Suprapubic skin (tissue), 4 donors: Measurements from ENCODE around the gene SLC28A1. TPM values are rescaled to one million over a fixed set of nuclear protein-coding genes. Genes with fewer than 3 reads are reported as not detected.
"Not testable (repeated sequence)": the region's sequence is repeated elsewhere in the genome, so short reads cannot be mapped to it uniquely, and the experiment has no call there.

ENCODE experiments used
- DNase-seq, 2 donors: peaks; one replicate each; pipeline ENCODE4 v3.0.0-alpha.2; 2019; ENCODE audit warnings: low spot score in 2 of 2
- H3K27ac ChIP-seq: fragments of 200-600 bp; sonication (generic); one replicate; pipeline ENCODE4 v1.5.1; 2019
- H3K27me3 ChIP-seq: fragments of 200-600 bp; sonication (generic); one replicate; pipeline ENCODE4 v1.5.1; 2019
- H3K36me3 ChIP-seq: fragments of 200-600 bp; sonication (generic); one replicate; pipeline ENCODE4 v1.5.1; 2019
- H3K4me1 ChIP-seq: fragments of 200-600 bp; sonication (generic); one replicate; pipeline ENCODE4 v1.5.1; 2019
- H3K4me3 ChIP-seq: fragments of 200-600 bp; sonication (generic); one replicate; pipeline ENCODE4 v1.5.1; 2019; ENCODE audit warnings: mild to moderate bottlenecking
- H3K9me3 ChIP-seq: fragments of 200-600 bp; sonication (generic); one replicate; pipeline ENCODE4 v1.5.1; 2019
- CTCF ChIP-seq, 2 donors: fragments of 200-600 bp in 1 of 2; fragments of 450-650 bp in 1 of 2; sonication (generic) in 1 of 2; IDR thresholded peaks; one replicate each; pipeline ENCODE4 v1.5.1; 2016 to 2019; ENCODE audit warnings: antibody characterized with exemption in 2 of 2, mild to moderate bottlenecking in 1 of 2, moderate library complexity in 1 of 2
- EP300 ChIP-seq: sonication (generic); formaldehyde crosslinking; IDR thresholded peaks from one replicate; pipeline ENCODE4 v1.6.1; 2017; ENCODE audit warnings: antibody characterized with exemption
- POLR2A ChIP-seq, 2 donors: fragments of 450-650 bp; IDR thresholded peaks; one replicate each; pipeline ENCODE4 v1.6.1; 2017; ENCODE audit warnings: antibody characterized with exemption in 2 of 2, mild to moderate bottlenecking in 2 of 2, moderate library complexity in 2 of 2
- POLR2AphosphoS5 ChIP-seq, 3 donors: sonication (generic); formaldehyde crosslinking; IDR thresholded peaks; one replicate each; pipeline ENCODE4 v1.6.1; 2017; ENCODE audit warnings: antibody characterized with exemption in 3 of 3
- WGBS: methylation state at CpG from one replicate; pipeline ENCODE4 v1.1.5; 2018; 5-methylcytosine and 5-hydroxymethylcytosine counted together
- total RNA-seq, 4 donors: library from RNA; depleted of rRNA; stranded (reverse); fragments of >200 nt; gene quantifications; one replicate each; pipeline ENCODE4 v1.1.0, GENCODE V29; 2016

SLC28A1 gene
- total RNA-seq, 4 donors from 2014 or later = not detected

- WGBS = 82% methylated on average over 4 of the region's 4 CpGs
- no peaks in the 10 kb centered on the region for H3K27me3 ChIP-seq
- H3K27ac ChIP-seq = no peak overlapping the region
- no peak for DNase-seq
- H3K9me3 ChIP-seq = no peaks in the 10 kb centered on the region
- no peaks in the 10 kb centered on the region for H3K36me3 ChIP-seq
- no peak overlapping the region for H3K4me3 ChIP-seq
- H3K4me1 ChIP-seq = peaks cover 15% of the 10 kb centered on the region
- TF ChIP-seq POLR2A (IDR thresholded peaks at IDR 0.05) = no peak
- TF ChIP-seq POLR2AphosphoS5 (IDR thresholded peaks at IDR 0.05) = no peak
- no peak for TF ChIP-seq CTCF (IDR thresholded peaks at IDR 0.05)
- TF ChIP-seq EP300 = no peak
Measured at GRCh38 chr15:84924077-84924731, 39.7 kb downstream of the SLC28A1 start.

- H3K27ac ChIP-seq, H3K9me3 ChIP-seq, H3K27me3 ChIP-seq, H3K36me3 ChIP-seq, DNase-seq, H3K4me3 ChIP-seq: not testable (repeated sequence)
- peaks cover 17% of the 10 kb centered on the region for H3K4me1 ChIP-seq
- 59% methylated on average over 17 of the region's 17 CpGs for WGBS
Measured at GRCh38 chr15:84924821-84925569, 40.5 kb downstream of the SLC28A1 start.

- WGBS = 98% methylated on average over 1 of the region's 1 CpG
- no peak overlapping the region for H3K4me3 ChIP-seq
- no peaks in the 10 kb centered on the region for H3K9me3 ChIP-seq
- TF ChIP-seq CTCF (IDR thresholded peaks at IDR 0.05) (no peak), POLR2AphosphoS5 (IDR thresholded peaks at IDR 0.05) (no peak), EP300 (no peak), POLR2A (IDR thresholded peaks at IDR 0.05) (no peak)
- H3K27ac ChIP-seq = no peak overlapping the region
- H3K36me3 ChIP-seq = no peaks in the 10 kb centered on the region
- no peaks in the 10 kb centered on the region for H3K27me3 ChIP-seq
- peaks cover 20% of the 10 kb centered on the region for H3K4me1 ChIP-seq
- no peak for DNase-seq
Measured at GRCh38 chr15:84925906-84926305, 41.4 kb downstream of the SLC28A1 start.

- no peak for DNase-seq
- Histone ChIP-seq H3K4me3 (no peak overlapping the region), H3K27ac (no peak overlapping the region), H3K4me1 (peaks cover 20% of the 10 kb centered on the region), H3K27me3 (no peaks in the 10 kb centered on the region), H3K9me3 (no peaks in the 10 kb centered on the region), H3K36me3 (no peaks in the 10 kb centered on the region)
- no peak for TF ChIP-seq EP300
- TF ChIP-seq POLR2A (IDR thresholded peaks at IDR 0.05) = no peak
- TF ChIP-seq CTCF (IDR thresholded peaks at IDR 0.05) = no peak
- TF ChIP-seq POLR2AphosphoS5 (IDR thresholded peaks at IDR 0.05) = no peak
- 60% methylated on average over 3 of the region's 3 CpGs for WGBS
Measured at GRCh38 chr15:84926491-84927230, 42.2 kb downstream of the SLC28A1 start.

GRCh38 chr15:84928843-84929168 is 44.3 kb downstream of the SLC28A1 start:
- Histone ChIP-seq H3K4me1 (peaks cover 20% of the 10 kb centered on the region), H3K27ac (no peak overlapping the region), H3K27me3 (no peaks in the 10 kb centered on the region), H3K4me3 (no peak overlapping the region), H3K36me3 (no peaks in the 10 kb centered on the region), H3K9me3 (no peaks in the 10 kb centered on the region)
- 64% methylated on average over 6 of the region's 6 CpGs for WGBS
- no peak for DNase-seq
- TF ChIP-seq POLR2AphosphoS5 (IDR thresholded peaks at IDR 0.05) (no peak), CTCF (IDR thresholded peaks at IDR 0.05) (no peak), EP300 (no peak), POLR2A (IDR thresholded peaks at IDR 0.05) (no peak)
